ENCODE data around the gene ARHGEF28. TPM values are rescaled to one million over a fixed set of nuclear protein-coding genes. Genes with fewer than 3 reads are reported as not detected.

Gene ARHGEF28
- total and polyA plus RNA-seq, 8 donors = 14.9 to 36.2 (median 24.6) TPM

- no peak overlapping the region for H3K4me3 ChIP-seq
- ATAC-seq = peak; percentile 62 to 79 (median 75)
Observed at GRCh38 chr5:73663161-73663859, 37.3 kb downstream of the ARHGEF28 start.

GRCh38 chr5:73663860-73664240 lies 37.9 kb downstream of the ARHGEF28 start:
- WGBS, 2 donors = 9 to 13% methylated on average over 2 of the region's 2 CpGs
- no peaks in the 10 kb centered on the region for H3K36me3 ChIP-seq
- H3K4me3 ChIP-seq = no peak overlapping the region
- intact Hi-C loops (cut with DNase I) = no loop called here
- DNase-seq = peak in 2 of 6 donors; percentile 22 to 39
- H3K9me3 ChIP-seq = no peaks in the 10 kb centered on the region
- H3K27ac ChIP-seq = peak overlapping the region in 2 of 4 donors; percentile 33 to 39
- no peak for TF ChIP-seq CTCF (IDR thresholded peaks at IDR 0.05)
- FAIRE-seq = no peak
- no peaks in the 10 kb centered on the region for H3K27me3 ChIP-seq
- peak; percentile 59 to 91 (median 82) for ATAC-seq
- peaks cover 21 to 36% (median 31%) of the 10 kb centered on the region in 3 donors for H3K4me1 ChIP-seq

More at GRCh38 chr5:73663161-73663859, 37.3 kb downstream of the ARHGEF28 start:
- H3K36me3 ChIP-seq = no peaks in the 10 kb centered on the region
- FAIRE-seq = no peak
- H3K27me3 ChIP-seq = no peaks in the 10 kb centered on the region
- no peak for TF ChIP-seq CTCF (IDR thresholded peaks at IDR 0.05)
- no peak for DNase-seq
- peaks cover 21 to 36% (median 31%) of the 10 kb centered on the region in 3 donors for H3K4me1 ChIP-seq
- WGBS, 2 donors = 47 to 50% methylated on average over 7 of the region's 7 CpGs
- peak overlapping the region in 3 of 4 donors; percentile 6 to 39 (median 33) for H3K27ac ChIP-seq
- H3K9me3 ChIP-seq = no peaks in the 10 kb centered on the region
- intact Hi-C loops (cut with DNase I) = no loop called here

GRCh38 chr5:73664796-73665195 lies 38.8 kb downstream of the ARHGEF28 start:
- no peak overlapping the region for H3K4me3 ChIP-seq
- ATAC-seq (no peak), DNase-seq (no peak), FAIRE-seq (no peak)
- no peak overlapping the region for H3K27ac ChIP-seq
- H3K9me3 ChIP-seq = no peaks in the 10 kb centered on the region
- H3K27me3 ChIP-seq = no peaks in the 10 kb centered on the region
- intact Hi-C loops (cut with DNase I) = no loop called here
- H3K4me1 ChIP-seq = peaks cover 21 to 36% (median 31%) of the 10 kb centered on the region in 3 donors
- no peak for TF ChIP-seq CTCF (IDR thresholded peaks at IDR 0.05)
- H3K36me3 ChIP-seq = no peaks in the 10 kb centered on the region

- Histone ChIP-seq H3K4me1 (peaks cover 22 to 37% (median 26%) of the 10 kb centered on the region in 3 donors), H3K36me3 (no peaks in the 10 kb centered on the region), H3K4me3 (no peak overlapping the region), H3K9me3 (no peaks in the 10 kb centered on the region), H3K27me3 (no peaks in the 10 kb centered on the region), H3K27ac (no peak overlapping the region)
- WGBS, 2 donors = 77 to 84% methylated on average over 4 of the region's 4 CpGs
- FAIRE-seq (no peak), DNase-seq (no peak), ATAC-seq (no peak)
- TF ChIP-seq CTCF (IDR thresholded peaks at IDR 0.05) = no peak
- intact Hi-C loops (cut with DNase I) = no loop called here
Observed at GRCh38 chr5:73666891-73667290, 40.9 kb downstream of the ARHGEF28 start.

- no peak for DNase-seq
- peaks cover 23 to 37% (median 26%) of the 10 kb centered on the region in 3 donors for H3K4me1 ChIP-seq
- H3K27ac ChIP-seq = no peak overlapping the region
- no peaks in the 10 kb centered on the region for H3K9me3 ChIP-seq
- no peaks in the 10 kb centered on the region for H3K36me3 ChIP-seq
- H3K27me3 ChIP-seq = no peaks in the 10 kb centered on the region
- intact Hi-C loops (cut with DNase I) = no loop called here
- no peak overlapping the region for H3K4me3 ChIP-seq
- FAIRE-seq = no peak
- WGBS, 2 donors = 79 to 94% methylated on average over 4 of the region's 4 CpGs
- ATAC-seq = no peak
- TF ChIP-seq CTCF (IDR thresholded peaks at IDR 0.05) = no peak
Observed at GRCh38 chr5:73668017-73668416, 42.0 kb downstream of the ARHGEF28 start.

Measured in pancreas (tissue), 10 donors.